Measurements from ENCODE around the gene CYSTM1. TPM values are rescaled to one million over a fixed set of nuclear protein-coding genes. Genes with fewer than 3 reads are reported as not detected.

Gene CYSTM1
- total and polyA plus RNA-seq, 4 donors, result 8.1 to 45.7 (median 23.4) TPM

GRCh38 chr5:140189253-140189652, 14.3 kb downstream of the CYSTM1 start:
- Histone ChIP-seq H3K4me1 (ENCODE audit: control insufficient read depth in 4 of 4, insufficient read depth in 4 of 4, low read length in 3 of 4) (peaks cover 0 to 8% (median 2%) of the 10 kb centered on the region in 4 donors), H3K27ac (ENCODE audit: low read depth in 1 of 2, low read length in 2 of 2) (no peak overlapping the region), H3K36me3 (ENCODE audit: control insufficient read depth in 4 of 4, insufficient read depth in 3 of 4, low read depth in 1 of 4, low read length in 3 of 4) (peaks cover 0 to 2% (median 0%) of the 10 kb centered on the region in 4 donors), H3K9me3 (ENCODE audit: control insufficient read depth in 4 of 4, low read length in 3 of 4) (no peaks in the 10 kb centered on the region), H3K27me3 (ENCODE audit: control insufficient read depth in 4 of 4, insufficient read depth in 4 of 4, low read length in 3 of 4) (no peaks in the 10 kb centered on the region), H3K4me3 (ENCODE audit: low read depth in 1 of 3, low read length in 3 of 3) (no peak overlapping the region), H3K9ac (ENCODE audit: low read depth in 1 of 2, low read length in 2 of 2) (no peak overlapping the region)
- WGBS, result 94% methylated on average over 2 of the region's 2 CpGs
- TF ChIP-seq, protein P1, sequence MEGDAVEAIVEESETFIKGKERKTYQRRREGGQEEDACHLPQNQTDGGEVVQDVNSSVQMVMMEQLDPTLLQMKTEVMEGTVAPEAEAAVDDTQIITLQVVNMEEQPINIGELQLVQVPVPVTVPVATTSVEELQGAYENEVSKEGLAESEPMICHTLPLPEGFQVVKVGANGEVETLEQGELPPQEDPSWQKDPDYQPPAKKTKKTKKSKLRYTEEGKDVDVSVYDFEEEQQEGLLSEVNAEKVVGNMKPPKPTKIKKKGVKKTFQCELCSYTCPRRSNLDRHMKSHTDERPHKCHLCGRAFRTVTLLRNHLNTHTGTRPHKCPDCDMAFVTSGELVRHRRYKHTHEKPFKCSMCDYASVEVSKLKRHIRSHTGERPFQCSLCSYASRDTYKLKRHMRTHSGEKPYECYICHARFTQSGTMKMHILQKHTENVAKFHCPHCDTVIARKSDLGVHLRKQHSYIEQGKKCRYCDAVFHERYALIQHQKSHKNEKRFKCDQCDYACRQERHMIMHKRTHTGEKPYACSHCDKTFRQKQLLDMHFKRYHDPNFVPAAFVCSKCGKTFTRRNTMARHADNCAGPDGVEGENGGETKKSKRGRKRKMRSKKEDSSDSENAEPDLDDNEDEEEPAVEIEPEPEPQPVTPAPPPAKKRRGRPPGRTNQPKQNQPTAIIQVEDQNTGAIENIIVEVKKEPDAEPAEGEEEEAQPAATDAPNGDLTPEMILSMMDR (IDR thresholded peaks at IDR 0.05; ENCODE audit: low read depth, low read length, missing input control), result no peak
- TF ChIP-seq JUND (IDR thresholded peaks at IDR 0.05) (no peak), HNF4G (IDR thresholded peaks at IDR 0.05) (no peak), ZBTB33 (IDR thresholded peaks at IDR 0.05) (no peak), RAD21 (IDR thresholded peaks at IDR 0.05) (no peak), NR2F2 (IDR thresholded peaks at IDR 0.05) (no peak), FOXA1 (IDR thresholded peaks at IDR 0.05) (no peak), HNF4A (conservative IDR thresholded peaks at IDR 0.05) (no peak), MAX (IDR thresholded peaks at IDR 0.05) (no peak), GABPA (IDR thresholded peaks at IDR 0.05 in 1 of 2, conservative IDR thresholded peaks at IDR 0.05 in 1 of 2) (no peak), FOXA2 (IDR thresholded peaks at IDR 0.05) (no peak), YY1 (IDR thresholded peaks at IDR 0.05) (no peak), EGR1 (IDR thresholded peaks at IDR 0.05; ENCODE audit: low read depth in 2 of 2) (no peak), RXRA (IDR thresholded peaks at IDR 0.05) (no peak), TAF1 (conservative IDR thresholded peaks at IDR 0.05) (no peak), SP1 (IDR thresholded peaks at IDR 0.05) (no peak)
- TF ChIP-seq, protein P2, sequence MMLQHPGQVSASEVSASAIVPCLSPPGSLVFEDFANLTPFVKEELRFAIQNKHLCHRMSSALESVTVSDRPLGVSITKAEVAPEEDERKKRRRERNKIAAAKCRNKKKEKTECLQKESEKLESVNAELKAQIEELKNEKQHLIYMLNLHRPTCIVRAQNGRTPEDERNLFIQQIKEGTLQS (IDR thresholded peaks at IDR 0.05), result no peak
- TF ChIP-seq, protein P3, sequence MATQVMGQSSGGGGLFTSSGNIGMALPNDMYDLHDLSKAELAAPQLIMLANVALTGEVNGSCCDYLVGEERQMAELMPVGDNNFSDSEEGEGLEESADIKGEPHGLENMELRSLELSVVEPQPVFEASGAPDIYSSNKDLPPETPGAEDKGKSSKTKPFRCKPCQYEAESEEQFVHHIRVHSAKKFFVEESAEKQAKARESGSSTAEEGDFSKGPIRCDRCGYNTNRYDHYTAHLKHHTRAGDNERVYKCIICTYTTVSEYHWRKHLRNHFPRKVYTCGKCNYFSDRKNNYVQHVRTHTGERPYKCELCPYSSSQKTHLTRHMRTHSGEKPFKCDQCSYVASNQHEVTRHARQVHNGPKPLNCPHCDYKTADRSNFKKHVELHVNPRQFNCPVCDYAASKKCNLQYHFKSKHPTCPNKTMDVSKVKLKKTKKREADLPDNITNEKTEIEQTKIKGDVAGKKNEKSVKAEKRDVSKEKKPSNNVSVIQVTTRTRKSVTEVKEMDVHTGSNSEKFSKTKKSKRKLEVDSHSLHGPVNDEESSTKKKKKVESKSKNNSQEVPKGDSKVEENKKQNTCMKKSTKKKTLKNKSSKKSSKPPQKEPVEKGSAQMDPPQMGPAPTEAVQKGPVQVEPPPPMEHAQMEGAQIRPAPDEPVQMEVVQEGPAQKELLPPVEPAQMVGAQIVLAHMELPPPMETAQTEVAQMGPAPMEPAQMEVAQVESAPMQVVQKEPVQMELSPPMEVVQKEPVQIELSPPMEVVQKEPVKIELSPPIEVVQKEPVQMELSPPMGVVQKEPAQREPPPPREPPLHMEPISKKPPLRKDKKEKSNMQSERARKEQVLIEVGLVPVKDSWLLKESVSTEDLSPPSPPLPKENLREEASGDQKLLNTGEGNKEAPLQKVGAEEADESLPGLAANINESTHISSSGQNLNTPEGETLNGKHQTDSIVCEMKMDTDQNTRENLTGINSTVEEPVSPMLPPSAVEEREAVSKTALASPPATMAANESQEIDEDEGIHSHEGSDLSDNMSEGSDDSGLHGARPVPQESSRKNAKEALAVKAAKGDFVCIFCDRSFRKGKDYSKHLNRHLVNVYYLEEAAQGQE (IDR thresholded peaks at IDR 0.05), result no peak
- no peak for DNase-seq (ENCODE audit: low spot score)
